ENCODE results near the gene B3GALT2. TPM values are rescaled to one million over a fixed set of nuclear protein-coding genes. Genes with fewer than 3 reads are reported as not detected.

Gene B3GALT2
- total RNA-seq, 2 donors from 2014 or later: 0.33 to 0.52 TPM

DNA sequence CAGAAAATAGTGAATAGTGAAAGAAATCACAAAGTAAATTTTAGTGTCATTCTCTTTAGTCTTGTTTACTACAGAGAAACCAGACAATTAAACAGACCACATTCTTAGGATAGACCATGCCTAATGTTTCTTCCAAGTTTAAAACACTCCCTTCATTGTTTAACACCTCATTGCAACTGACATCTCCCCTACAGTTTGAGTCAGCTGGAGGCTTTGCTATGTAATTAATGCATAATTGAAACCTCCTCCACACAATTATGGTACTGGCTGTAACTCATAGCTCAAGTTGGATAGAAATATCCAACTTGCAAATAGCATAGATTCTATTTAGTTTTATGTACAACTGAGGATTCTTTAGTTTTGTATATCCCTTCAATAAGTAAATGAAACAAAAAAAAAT lies 35.2 kb upstream of the B3GALT2 start:
- H3K4me1 ChIP-seq: no peaks in the 10 kb centered on the region
- no peaks in the 10 kb centered on the region for H3K9me3 ChIP-seq
- DNase-seq (no peak), ATAC-seq (no peak)
- no peak for TF ChIP-seq POLR2A (IDR thresholded peaks at IDR 0.05)
- TF ChIP-seq, protein P1, sequence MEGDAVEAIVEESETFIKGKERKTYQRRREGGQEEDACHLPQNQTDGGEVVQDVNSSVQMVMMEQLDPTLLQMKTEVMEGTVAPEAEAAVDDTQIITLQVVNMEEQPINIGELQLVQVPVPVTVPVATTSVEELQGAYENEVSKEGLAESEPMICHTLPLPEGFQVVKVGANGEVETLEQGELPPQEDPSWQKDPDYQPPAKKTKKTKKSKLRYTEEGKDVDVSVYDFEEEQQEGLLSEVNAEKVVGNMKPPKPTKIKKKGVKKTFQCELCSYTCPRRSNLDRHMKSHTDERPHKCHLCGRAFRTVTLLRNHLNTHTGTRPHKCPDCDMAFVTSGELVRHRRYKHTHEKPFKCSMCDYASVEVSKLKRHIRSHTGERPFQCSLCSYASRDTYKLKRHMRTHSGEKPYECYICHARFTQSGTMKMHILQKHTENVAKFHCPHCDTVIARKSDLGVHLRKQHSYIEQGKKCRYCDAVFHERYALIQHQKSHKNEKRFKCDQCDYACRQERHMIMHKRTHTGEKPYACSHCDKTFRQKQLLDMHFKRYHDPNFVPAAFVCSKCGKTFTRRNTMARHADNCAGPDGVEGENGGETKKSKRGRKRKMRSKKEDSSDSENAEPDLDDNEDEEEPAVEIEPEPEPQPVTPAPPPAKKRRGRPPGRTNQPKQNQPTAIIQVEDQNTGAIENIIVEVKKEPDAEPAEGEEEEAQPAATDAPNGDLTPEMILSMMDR (IDR thresholded peaks at IDR 0.05): no peak
- no peak overlapping the region for H3K4me3 ChIP-seq
- no peaks in the 10 kb centered on the region for H3K27me3 ChIP-seq
- H3K27ac ChIP-seq: no peak overlapping the region
- intact Hi-C loops (cut with DNase I): no loop called here
- no peaks in the 10 kb centered on the region for H3K36me3 ChIP-seq (replicated peaks in 1 of 2; ENCODE audit: insufficient read depth in 1 of 2, low read depth in 2 of 2)

GRCh38 chr1:193219391-193219790 lies 33.0 kb upstream of the B3GALT2 start:
- Histone ChIP-seq H3K4me1 (no peaks in the 10 kb centered on the region), H3K4me3 (no peak overlapping the region), H3K9me3 (no peaks in the 10 kb centered on the region), H3K36me3 (replicated peaks in 1 of 2; ENCODE audit: insufficient read depth in 1 of 2, low read depth in 2 of 2) (no peaks in the 10 kb centered on the region), H3K27ac (no peak overlapping the region), H3K27me3 (no peaks in the 10 kb centered on the region)
- DNase-seq: no peak
- intact Hi-C loops (cut with DNase I): no loop called here
- WGBS, 2 donors: 94 to 97% methylated on average over 4 of the region's 4 CpGs
- TF ChIP-seq, protein P1 (IDR thresholded peaks at IDR 0.05): no peak
- no peak for TF ChIP-seq POLR2A (IDR thresholded peaks at IDR 0.05)
- no peak for ATAC-seq

DNA sequence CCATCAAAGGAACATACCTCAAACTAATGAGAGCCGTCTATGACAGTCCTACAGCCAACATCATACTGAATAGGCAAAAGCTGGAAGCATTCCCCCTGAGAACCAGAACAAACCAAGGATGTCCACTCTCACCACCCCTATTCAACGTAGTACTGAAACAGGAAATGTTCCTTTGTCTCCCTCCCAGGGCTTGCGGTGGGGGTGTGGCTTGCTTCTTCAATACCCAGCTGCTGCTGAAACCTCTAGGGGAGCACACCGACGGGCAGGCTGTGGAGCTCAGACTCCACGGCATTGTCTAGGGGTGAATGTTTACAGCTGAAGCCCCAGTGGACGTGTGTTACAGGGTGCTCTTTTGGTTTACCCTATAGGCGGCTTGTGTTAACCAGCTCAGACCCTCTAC lies 30.5 kb upstream of the B3GALT2 start:
- DNase-seq (no peak), ATAC-seq (no peak)
- Histone ChIP-seq H3K27me3 (no peaks in the 10 kb centered on the region), H3K4me3 (no peak overlapping the region), H3K9me3 (no peaks in the 10 kb centered on the region), H3K27ac (no peak overlapping the region), H3K4me1 (no peaks in the 10 kb centered on the region), H3K36me3 (replicated peaks in 1 of 2; ENCODE audit: insufficient read depth in 1 of 2, low read depth in 2 of 2) (no peaks in the 10 kb centered on the region)
- WGBS, 2 donors: 88 to 91% methylated on average over 5 to 8 of the region's 8 CpGs
- intact Hi-C loops (cut with DNase I): no loop called here
- TF ChIP-seq, protein P1 (IDR thresholded peaks at IDR 0.05): no peak
- TF ChIP-seq POLR2A (IDR thresholded peaks at IDR 0.05): no peak

- Histone ChIP-seq H3K27me3 (no peaks in the 10 kb centered on the region), H3K9me3 (no peaks in the 10 kb centered on the region), H3K4me1 (no peaks in the 10 kb centered on the region), H3K27ac (no peak overlapping the region), H3K4me3 (no peak overlapping the region), H3K36me3 (replicated peaks in 1 of 2; ENCODE audit: insufficient read depth in 1 of 2, low read depth in 2 of 2) (no peaks in the 10 kb centered on the region)
- intact Hi-C loops (cut with DNase I): no loop called here
- no peak for TF ChIP-seq POLR2A (IDR thresholded peaks at IDR 0.05)
- TF ChIP-seq, protein P1 (IDR thresholded peaks at IDR 0.05): no peak
- no peak for ATAC-seq
- DNase-seq: no peak
- WGBS, 2 donors: 90 to 97% methylated on average over 4 of the region's 4 CpGs
Measured at GRCh38 chr1:193213998-193214397, 27.6 kb upstream of the B3GALT2 start.

GRCh38 chr1:193212637-193213036 lies 26.2 kb upstream of the B3GALT2 start:
- H3K9me3 ChIP-seq: no peaks in the 10 kb centered on the region

More at GRCh38 chr1:193212637-193213036, 26.2 kb upstream of the B3GALT2 start:
- no peaks in the 10 kb centered on the region for H3K27me3 ChIP-seq
- no peak for ATAC-seq
- DNase-seq: no peak
- no peak for TF ChIP-seq POLR2A (IDR thresholded peaks at IDR 0.05)
- TF ChIP-seq, protein P1 (IDR thresholded peaks at IDR 0.05): no peak
- intact Hi-C loops (cut with DNase I): no loop called here
- no peak overlapping the region for H3K4me3 ChIP-seq
- H3K4me1 ChIP-seq: no peaks in the 10 kb centered on the region
- no peaks in the 10 kb centered on the region for H3K36me3 ChIP-seq (replicated peaks in 1 of 2; ENCODE audit: insufficient read depth in 1 of 2, low read depth in 2 of 2)
- WGBS, 2 donors: 93% methylated on average over 2 of the region's 2 CpGs
- no peak overlapping the region for H3K27ac ChIP-seq
